PC-3 (cell line): ENCODE data around the gene SMIM10L1. TPM values are rescaled to one million over a fixed set of nuclear protein-coding genes. Genes with fewer than 3 reads are reported as not detected.

Experiments used
- ATAC-seq: fragments of 200-7000 bp; cut with Tn5 transposase; 2 replicates; pipeline ENCODE4 v1.9.1; 2020; ENCODE audit warnings: mild to moderate bottlenecking, moderate library complexity
- BruUV-seq: library from RNA; stranded (reverse); fragments of 400-500 nt; replicated peaks from 2 replicates; lab custom pipeline; 2021; lab: Mats Ljungman, UMichigan
- CTCF ChIA-PET: fragments of 300-600 bp; sonication (Branson Sonifier 250); formaldehyde crosslinking; loops from one replicate; lab custom pipeline; 2022; ENCODE audit warnings: antibody characterized with exemption; lab: Charles Lee
- POLR2A ChIA-PET: fragments of 300-600 bp; sonication (Branson Sonifier 250); formaldehyde crosslinking; loops from one replicate; lab custom pipeline; 2022; ENCODE audit warnings: antibody characterized with exemption; ENCODE audit not compliant: unreplicated experiment; lab: Charles Lee
- DNase-seq: peaks from one replicate; pipeline ENCODE4 v3.0.0-alpha.2; 2015
- H2AFZ ChIP-seq: fragments of 300-600 bp; sonication (generic); 2 replicates; pipeline ENCODE4 v1.6.0; 2016; ENCODE audit warnings: antibody characterized with exemption, low read length
- H3F3A ChIP-seq: fragments of 300-600 bp; sonication (generic); one replicate; pipeline ENCODE4 v1.6.0; 2017; ENCODE audit warnings: antibody characterized with exemption, low read length, control low read depth, mild to moderate bottlenecking; ENCODE audit not compliant: unreplicated experiment
- H3K27ac ChIP-seq: fragments of 300-600 bp; sonication (generic); 2 replicates; pipeline ENCODE4 v1.5.1; 2016; ENCODE audit warnings: mild to moderate bottlenecking, low read length
- H3K27me3 ChIP-seq: fragments of 300-600 bp; sonication (generic); 2 replicates; pipeline ENCODE4 v1.6.1; 2016; ENCODE audit warnings: low read length, mixed read lengths
- H3K36me3 ChIP-seq: fragments of 300-600 bp; sonication (generic); 2 replicates; pipeline ENCODE4 v1.6.1; 2016; ENCODE audit warnings: low read depth, mixed run types, low read length, mixed read lengths
- H3K4me1 ChIP-seq: fragments of 300-600 bp; sonication (generic); 2 replicates; pipeline ENCODE4 v1.5.1; 2016; ENCODE audit warnings: low read length; ENCODE audit not compliant: insufficient read depth
- H3K4me2 ChIP-seq: fragments of 300-600 bp; sonication (generic); 2 replicates; pipeline ENCODE4 v1.6.0; 2016; ENCODE audit warnings: low read length
- H3K4me3 ChIP-seq: fragments of 300-600 bp; sonication (generic); 2 replicates; pipeline ENCODE4 v1.5.1; 2016; ENCODE audit warnings: mild to moderate bottlenecking, low read length, mixed read lengths
- H3K79me2 ChIP-seq: fragments of 300-600 bp; sonication (generic); 2 replicates; pipeline ENCODE4 v1.6.1; 2017; ENCODE audit warnings: low read length, mixed read lengths
- H3K9ac ChIP-seq: fragments of 300-600 bp; sonication (generic); 2 replicates; pipeline ENCODE4 v1.6.0; 2016; ENCODE audit warnings: mild to moderate bottlenecking, low read length
- H3K9me2 ChIP-seq: fragments of 300-600 bp; sonication (generic); replicated peaks from 2 replicates; pipeline ENCODE4 v1.6.1; 2016; ENCODE audit warnings: mixed run types, low read length, mixed read lengths
- H3K9me3 ChIP-seq: fragments of 300-600 bp; sonication (generic); 2 replicates; pipeline ENCODE4 v1.6.1; 2016; ENCODE audit warnings: low read length, mixed read lengths
- H4K20me1 ChIP-seq: fragments of 300-600 bp; sonication (generic); 2 replicates; pipeline ENCODE4 v1.6.1; 2016; ENCODE audit warnings: low read length, mixed read lengths
- CTCF ChIP-seq: fragments of 300-600 bp; sonication (generic); conservative IDR thresholded peaks from 2 replicates; pipeline ENCODE4 v1.5.1; 2017; ENCODE audit warnings: antibody characterized with exemption, low read depth, mild to moderate bottlenecking, low read length
- EZH2 ChIP-seq: fragments of 300-600 bp; sonication (generic); IDR thresholded peaks from one replicate; pipeline ENCODE4 v1.6.1; 2017; ENCODE audit warnings: antibody characterized with exemption, mild to moderate bottlenecking, low read length; ENCODE audit not compliant: unreplicated experiment
- EZH2phosphoT487 ChIP-seq: fragments of 300-600 bp; sonication (generic); IDR thresholded peaks from 2 replicates; pipeline ENCODE4 v1.6.1; 2018; ENCODE audit warnings: mild to moderate bottlenecking, antibody characterized with exemption, low read length, borderline replicate concordance
- intact Hi-C: fragments of 100-400 bp; cut with micrococcal nuclease; formaldehyde crosslinking; loops from 2 replicates; pipeline ENCODE4 v1.9.0; 2023
- total RNA-seq: library from RNA; depleted of rRNA; stranded (reverse); fragments of >200 nt; gene quantifications from 2 replicates; pipeline ENCODE4 v1.2.3, GENCODE V29; 2014

SMIM10L1 gene
- total RNA-seq, 1 experiment from 2014 or later: 9.7 TPM

GRCh38 chr12:11130999-11131398, 40.0 kb upstream of the SMIM10L1 start:
- ChIA-PET POLR2A (no interaction called here), CTCF (no interaction called here)
- no peaks in the 10 kb centered on the region for H3F3A ChIP-seq
- ATAC-seq (no peak), DNase-seq (no peak)
- H3K9me2 ChIP-seq: no peaks in the 10 kb centered on the region
- TF ChIP-seq EZH2: no peak
- no peak for TF ChIP-seq EZH2phosphoT487
- H2AFZ ChIP-seq: no peak overlapping the region
- H3K27ac ChIP-seq: no peak overlapping the region
- H3K9me3 ChIP-seq: no peaks in the 10 kb centered on the region
- H3K36me3 ChIP-seq: no peaks in the 10 kb centered on the region
- H3K4me3 ChIP-seq: no peak overlapping the region
- H3K79me2 ChIP-seq: peaks cover 3% of the 10 kb centered on the region; the same call in 1 of the 2 replicates
- H3K4me1 ChIP-seq: no peaks in the 10 kb centered on the region
- no peaks in the 10 kb centered on the region for H4K20me1 ChIP-seq
- no peak overlapping the region for H3K4me2 ChIP-seq
- no peaks in the 10 kb centered on the region for H3K27me3 ChIP-seq
- no TSS peak for BruUV-seq
- intact Hi-C loops: no loop called here
- H3K9ac ChIP-seq: no peak overlapping the region

- ChIA-PET POLR2A (no interaction called here), CTCF (no interaction called here)
- H3F3A ChIP-seq: no peaks in the 10 kb centered on the region
- no peak for DNase-seq
- no peak overlapping the region for H2AFZ ChIP-seq
- TF ChIP-seq CTCF (no peak), EZH2 (no peak), EZH2phosphoT487 (no peak)
- H3K9me3 ChIP-seq: no peaks in the 10 kb centered on the region
- H3K4me3 ChIP-seq: no peak overlapping the region
- intact Hi-C loops: no loop called here
- no peak overlapping the region for H3K27ac ChIP-seq
- H3K9me2 ChIP-seq: no peaks in the 10 kb centered on the region
- H3K36me3 ChIP-seq: no peaks in the 10 kb centered on the region
- ATAC-seq: no peak
- H3K4me1 ChIP-seq: no peaks in the 10 kb centered on the region
- no peak overlapping the region for H3K4me2 ChIP-seq
- no peak overlapping the region for H3K9ac ChIP-seq
- H3K27me3 ChIP-seq: no peaks in the 10 kb centered on the region
- BruUV-seq: no TSS peak
- peaks cover 3% of the 10 kb centered on the region; the same call in 1 of the 2 replicates for H3K79me2 ChIP-seq
- no peaks in the 10 kb centered on the region for H4K20me1 ChIP-seq
Observed at GRCh38 chr12:11133162-11133561, 37.8 kb upstream of the SMIM10L1 start.

- no peak for TF ChIP-seq EZH2phosphoT487
- no peak for TF ChIP-seq EZH2
- TF ChIP-seq CTCF: no peak
- CTCF ChIA-PET: no interaction called here
- H3K79me2 ChIP-seq: peaks cover 3% of the 10 kb centered on the region; the same call in 1 of the 2 replicates
Observed at GRCh38 chr12:11133816-11134215, 37.2 kb upstream of the SMIM10L1 start.

More at GRCh38 chr12:11133816-11134215, 37.2 kb upstream of the SMIM10L1 start:
- Histone ChIP-seq H3K4me1 (no peaks in the 10 kb centered on the region), H3K4me2 (no peak overlapping the region), H3K27me3 (no peaks in the 10 kb centered on the region), H3K36me3 (no peaks in the 10 kb centered on the region), H3K9ac (no peak overlapping the region), H3F3A (no peaks in the 10 kb centered on the region), H3K4me3 (no peak overlapping the region), H2AFZ (no peak overlapping the region), H3K27ac (no peak overlapping the region), H3K9me3 (no peaks in the 10 kb centered on the region), H3K9me2 (no peaks in the 10 kb centered on the region), H4K20me1 (no peaks in the 10 kb centered on the region)
- no TSS peak for BruUV-seq
- DNase-seq (no peak), ATAC-seq (no peak)
- POLR2A ChIA-PET: no interaction called here
- intact Hi-C loops: no loop called here
